ENCODE results near the gene GPR75.

DNA sequence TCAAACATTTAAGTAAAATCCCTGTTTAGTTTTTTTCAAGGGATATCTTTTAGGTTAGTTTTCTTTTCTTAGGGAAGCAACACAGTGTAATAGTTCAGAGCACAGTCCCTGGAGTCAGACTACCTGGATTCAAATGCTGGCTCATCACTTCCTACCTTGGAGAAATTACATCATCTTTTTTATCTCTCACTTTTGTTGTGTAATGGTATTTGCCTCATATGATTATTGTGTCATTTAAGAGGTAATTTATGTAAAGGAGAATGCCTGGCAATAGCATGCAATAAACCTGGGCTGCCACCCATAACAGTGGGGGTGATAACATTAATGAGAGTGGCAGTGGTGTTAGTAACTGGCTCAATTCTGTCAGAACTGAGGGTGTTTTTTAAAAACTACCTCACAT is 46.6 kb downstream of the GPR75 start:
- TF ChIP-seq, protein P1, sequence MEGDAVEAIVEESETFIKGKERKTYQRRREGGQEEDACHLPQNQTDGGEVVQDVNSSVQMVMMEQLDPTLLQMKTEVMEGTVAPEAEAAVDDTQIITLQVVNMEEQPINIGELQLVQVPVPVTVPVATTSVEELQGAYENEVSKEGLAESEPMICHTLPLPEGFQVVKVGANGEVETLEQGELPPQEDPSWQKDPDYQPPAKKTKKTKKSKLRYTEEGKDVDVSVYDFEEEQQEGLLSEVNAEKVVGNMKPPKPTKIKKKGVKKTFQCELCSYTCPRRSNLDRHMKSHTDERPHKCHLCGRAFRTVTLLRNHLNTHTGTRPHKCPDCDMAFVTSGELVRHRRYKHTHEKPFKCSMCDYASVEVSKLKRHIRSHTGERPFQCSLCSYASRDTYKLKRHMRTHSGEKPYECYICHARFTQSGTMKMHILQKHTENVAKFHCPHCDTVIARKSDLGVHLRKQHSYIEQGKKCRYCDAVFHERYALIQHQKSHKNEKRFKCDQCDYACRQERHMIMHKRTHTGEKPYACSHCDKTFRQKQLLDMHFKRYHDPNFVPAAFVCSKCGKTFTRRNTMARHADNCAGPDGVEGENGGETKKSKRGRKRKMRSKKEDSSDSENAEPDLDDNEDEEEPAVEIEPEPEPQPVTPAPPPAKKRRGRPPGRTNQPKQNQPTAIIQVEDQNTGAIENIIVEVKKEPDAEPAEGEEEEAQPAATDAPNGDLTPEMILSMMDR (IDR thresholded peaks at IDR 0.05; ENCODE audit: poor library complexity, severe bottlenecking) = no peak
- TF ChIP-seq EP300 (conservative IDR thresholded peaks at IDR 0.05; ENCODE audit: poor library complexity, severe bottlenecking) = no peak
- TF ChIP-seq POLR2AphosphoS5 (IDR thresholded peaks at IDR 0.05) = no peak
- no peak for TF ChIP-seq RAD21 (conservative IDR thresholded peaks at IDR 0.05)
